ENCODE data around the gene UGT1A5.

GRCh38 chr2:233760043-233760442, 47.3 kb downstream of the UGT1A5 start, which contains the start of gene UGT1A1:
- TF ChIP-seq CTCF (IDR thresholded peaks at IDR 0.05 in 2 of 3, conservative IDR thresholded peaks at IDR 0.05 in 1 of 3; ENCODE audit: borderline replicate concordance in 1 of 3, insufficient read depth in 1 of 3, low read depth in 2 of 3, low read length in 2 of 3) = no peak
- no peak for TF ChIP-seq JUND (IDR thresholded peaks at IDR 0.05)
- no peak for TF ChIP-seq POLR2A (IDR thresholded peaks at IDR 0.05; ENCODE audit: borderline replicate concordance, extremely low read depth, insufficient read depth, insufficient read length)

Data from HCT116 (cell line).